Measurements from ENCODE around the gene RPL21. TPM values are rescaled to one million over a fixed set of nuclear protein-coding genes. Genes with fewer than 3 reads are reported as not detected.

RPL21 gene
- total and polyA plus RNA-seq, 2 donors (not counting 1 experiment from before 2014, with no cell fraction given): 831 to 1,841 TPM

GRCh38 chr13:27261396-27261795 lies 10.0 kb downstream of the RPL21 start:
- H3K36me3 ChIP-seq (ENCODE audit: control insufficient read depth, insufficient read depth, low read length): peaks cover 2% of the 10 kb centered on the region
- no peaks in the 10 kb centered on the region for H3K9me3 ChIP-seq (ENCODE audit: control insufficient read depth, insufficient read depth, low read depth, low read length)
- no peaks in the 10 kb centered on the region for H4K20me1 ChIP-seq (ENCODE audit: control insufficient read depth, extremely low read depth, insufficient read depth, low read length)
- H3K4me1 ChIP-seq (ENCODE audit: control insufficient read depth, extremely low read depth, insufficient read depth, low read length): peaks cover 9% of the 10 kb centered on the region
- H3K27me3 ChIP-seq (ENCODE audit: control insufficient read depth, insufficient read depth, low read length): no peaks in the 10 kb centered on the region
- H2AFZ ChIP-seq (ENCODE audit: low read length): no peak overlapping the region
- H3K9ac ChIP-seq (ENCODE audit: insufficient read depth, low read length): no peak overlapping the region
- TF ChIP-seq, protein P1, sequence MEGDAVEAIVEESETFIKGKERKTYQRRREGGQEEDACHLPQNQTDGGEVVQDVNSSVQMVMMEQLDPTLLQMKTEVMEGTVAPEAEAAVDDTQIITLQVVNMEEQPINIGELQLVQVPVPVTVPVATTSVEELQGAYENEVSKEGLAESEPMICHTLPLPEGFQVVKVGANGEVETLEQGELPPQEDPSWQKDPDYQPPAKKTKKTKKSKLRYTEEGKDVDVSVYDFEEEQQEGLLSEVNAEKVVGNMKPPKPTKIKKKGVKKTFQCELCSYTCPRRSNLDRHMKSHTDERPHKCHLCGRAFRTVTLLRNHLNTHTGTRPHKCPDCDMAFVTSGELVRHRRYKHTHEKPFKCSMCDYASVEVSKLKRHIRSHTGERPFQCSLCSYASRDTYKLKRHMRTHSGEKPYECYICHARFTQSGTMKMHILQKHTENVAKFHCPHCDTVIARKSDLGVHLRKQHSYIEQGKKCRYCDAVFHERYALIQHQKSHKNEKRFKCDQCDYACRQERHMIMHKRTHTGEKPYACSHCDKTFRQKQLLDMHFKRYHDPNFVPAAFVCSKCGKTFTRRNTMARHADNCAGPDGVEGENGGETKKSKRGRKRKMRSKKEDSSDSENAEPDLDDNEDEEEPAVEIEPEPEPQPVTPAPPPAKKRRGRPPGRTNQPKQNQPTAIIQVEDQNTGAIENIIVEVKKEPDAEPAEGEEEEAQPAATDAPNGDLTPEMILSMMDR (conservative IDR thresholded peaks at IDR 0.05 in 1 of 2, IDR thresholded peaks at IDR 0.05 in 1 of 2; ENCODE audit: low read depth in 1 of 2, low read length in 2 of 2): no peak
- no peak for TF ChIP-seq EZH2 (IDR thresholded peaks at IDR 0.05; ENCODE audit: low read length, missing control alignments)
- H3K79me2 ChIP-seq (ENCODE audit: control insufficient read depth, insufficient read depth, low read length): peaks cover 8% of the 10 kb centered on the region
- no peak for DNase-seq (ENCODE audit: low read depth in 2 of 2)
- no peak overlapping the region for H3K27ac ChIP-seq (ENCODE audit: insufficient read depth, low read length)
- H3K4me2 ChIP-seq (ENCODE audit: extremely low read depth, insufficient read depth, low read length): no peak overlapping the region
- no peak overlapping the region for H3K4me3 ChIP-seq (replicated peaks in 1 of 4; ENCODE audit: control extremely low read depth in 1 of 4, insufficient read depth in 1 of 4, low read depth in 3 of 4, low read length in 4 of 4)

- Histone ChIP-seq H3K4me3 (replicated peaks in 1 of 4; ENCODE audit: control extremely low read depth in 1 of 4, insufficient read depth in 1 of 4, low read depth in 3 of 4, low read length in 4 of 4) (no peak overlapping the region), H3K27ac (ENCODE audit: insufficient read depth, low read length) (peak overlapping the region; percentile 60), H3K27me3 (ENCODE audit: control insufficient read depth, insufficient read depth, low read length) (no peaks in the 10 kb centered on the region), H3K4me2 (ENCODE audit: extremely low read depth, insufficient read depth, low read length) (no peak overlapping the region), H4K20me1 (ENCODE audit: control insufficient read depth, extremely low read depth, insufficient read depth, low read length) (no peaks in the 10 kb centered on the region), H3K9ac (ENCODE audit: insufficient read depth, low read length) (no peak overlapping the region), H3K4me1 (ENCODE audit: control insufficient read depth, extremely low read depth, insufficient read depth, low read length) (peaks cover 9% of the 10 kb centered on the region), H2AFZ (ENCODE audit: low read length) (no peak overlapping the region), H3K9me3 (ENCODE audit: control insufficient read depth, insufficient read depth, low read depth, low read length) (no peaks in the 10 kb centered on the region), H3K36me3 (ENCODE audit: control insufficient read depth, insufficient read depth, low read length) (peaks cover 2% of the 10 kb centered on the region), H3K79me2 (ENCODE audit: control insufficient read depth, insufficient read depth, low read length) (peaks cover 2% of the 10 kb centered on the region)
- no peak for DNase-seq (ENCODE audit: low read depth in 2 of 2)
- TF ChIP-seq EZH2 (IDR thresholded peaks at IDR 0.05; ENCODE audit: low read length, missing control alignments): no peak
These were observed 12.1 kb downstream of the RPL21 start for GRCh38 chr13:27263438-27263837.

DNA sequence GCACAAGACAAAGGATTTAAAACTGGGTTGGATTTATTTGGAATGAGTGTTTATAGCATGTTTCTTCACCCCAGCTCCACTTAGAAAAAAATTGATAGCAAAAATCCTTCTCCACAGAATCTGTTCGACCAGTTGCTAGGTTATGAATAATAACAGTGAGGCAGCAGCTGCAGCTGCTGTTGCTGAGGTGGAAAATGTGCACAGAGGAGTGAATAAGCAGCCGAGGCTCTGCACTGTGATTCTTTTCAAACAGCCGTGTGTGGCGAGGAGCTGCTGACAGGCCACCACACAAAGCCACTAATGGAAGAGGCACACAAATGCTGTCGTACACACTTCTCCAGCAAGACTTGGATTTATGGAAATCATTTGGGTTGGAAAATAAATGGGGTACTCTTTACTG lies 12.8 kb downstream of the RPL21 start:
- no peaks in the 10 kb centered on the region for H3K9me3 ChIP-seq (ENCODE audit: control insufficient read depth, insufficient read depth, low read depth, low read length)
- no peaks in the 10 kb centered on the region for H3K79me2 ChIP-seq (ENCODE audit: control insufficient read depth, insufficient read depth, low read length)
- H4K20me1 ChIP-seq (ENCODE audit: control insufficient read depth, extremely low read depth, insufficient read depth, low read length): no peaks in the 10 kb centered on the region
- TF ChIP-seq EZH2 (IDR thresholded peaks at IDR 0.05; ENCODE audit: low read length, missing control alignments): no peak
- TF ChIP-seq, protein P1 (conservative IDR thresholded peaks at IDR 0.05 in 1 of 2, IDR thresholded peaks at IDR 0.05 in 1 of 2; ENCODE audit: low read depth in 1 of 2, low read length in 2 of 2): no peak
- peak overlapping the region; percentile 13 for H3K4me2 ChIP-seq (ENCODE audit: extremely low read depth, insufficient read depth, low read length)
- no peaks in the 10 kb centered on the region for H3K27me3 ChIP-seq (ENCODE audit: control insufficient read depth, insufficient read depth, low read length)
- no peak overlapping the region for H3K9ac ChIP-seq (ENCODE audit: insufficient read depth, low read length)
- H3K27ac ChIP-seq (ENCODE audit: insufficient read depth, low read length): peak overlapping the region; percentile 60
- no peak overlapping the region for H3K4me3 ChIP-seq (replicated peaks in 1 of 4; ENCODE audit: control extremely low read depth in 1 of 4, insufficient read depth in 1 of 4, low read depth in 3 of 4, low read length in 4 of 4)
- H3K36me3 ChIP-seq (ENCODE audit: control insufficient read depth, insufficient read depth, low read length): no peaks in the 10 kb centered on the region
- peaks cover 9% of the 10 kb centered on the region for H3K4me1 ChIP-seq (ENCODE audit: control insufficient read depth, extremely low read depth, insufficient read depth, low read length)
- no peak overlapping the region for H2AFZ ChIP-seq (ENCODE audit: low read length)
- peak; percentile 78 to 79 for DNase-seq (ENCODE audit: low read depth in 2 of 2)

Data from fibroblast of lung (primary cell).